Uterus (tissue), 4 donors: Measurements from ENCODE around the gene FASN. TPM values are rescaled to one million over a fixed set of nuclear protein-coding genes. Genes with fewer than 3 reads are reported as not detected.

ENCODE experiments used
- DNase-seq, 2 donors: peaks; one replicate each; pipeline ENCODE4 v3.0.0-alpha.2; 2019 to 2020
- H3K27ac ChIP-seq, 2 donors: fragments of 200-600 bp; sonication (generic); 1 replicate in 1 of 2; 2 replicates in 1 of 2; pipeline ENCODE4 v1.5.1; 2016 to 2018
- H3K27me3 ChIP-seq, 2 donors: fragments of 200-600 bp; sonication (generic); one replicate each; pipeline ENCODE4 v1.5.1; 2018 to 2019; ENCODE audit warnings: control low read depth in 1 of 2
- H3K36me3 ChIP-seq, 2 donors: fragments of 200-600 bp; sonication (generic); one replicate each; pipeline ENCODE4 v1.5.1; 2019; ENCODE audit warnings: control low read depth in 1 of 2
- H3K4me1 ChIP-seq, 2 donors: fragments of 200-600 bp; sonication (generic); one replicate each; pipeline ENCODE4 v1.5.1; 2018 to 2019; ENCODE audit warnings: control low read depth in 1 of 2
- H3K4me3 ChIP-seq, 2 donors: fragments of 200-600 bp; sonication (generic); 1 replicate in 1 of 2; 2 replicates in 1 of 2; pipeline ENCODE4 v1.5.1; 2018 to 2019; ENCODE audit warnings: mild to moderate bottlenecking in 1 of 2
- H3K9me3 ChIP-seq, 2 donors: fragments of 200-600 bp; sonication (generic); one replicate each; pipeline ENCODE4 v1.5.1; 2019; ENCODE audit warnings: control low read depth in 1 of 2
- CTCF ChIP-seq, 4 experiments: fragments of 200-600 bp in 2 of 4; fragments of 450-650 bp in 2 of 4; sonication (generic) in 2 of 4; IDR thresholded peaks; one replicate each; pipeline ENCODE4 v1.5.1; 2016 to 2019; ENCODE audit warnings: antibody characterized with exemption in 4 of 4, mild to moderate bottlenecking in 2 of 4, moderate library complexity in 1 of 4
- POLR2A ChIP-seq, 2 donors: fragments of 450-650 bp; IDR thresholded peaks; one replicate each; pipeline ENCODE4 v1.6.1; 2016; ENCODE audit warnings: antibody characterized with exemption in 2 of 2, mild to moderate bottlenecking in 1 of 2, moderate library complexity in 1 of 2
- intact Hi-C: fragments of 100-400 bp; cut with DNase I; formaldehyde crosslinking; loops from one replicate; pipeline ENCODE4 v1.15.1; 2023; ENCODE audit warnings: low total_unique reads
- total RNA-seq, 4 donors: library from RNA; depleted of rRNA in 3 of 4; stranded (reverse); fragments of >200 nt in 3 of 4; gene quantifications; one replicate each; pipeline versions ENCODE4 v1.1.0 to v1.2.4, GENCODE V29; 2014 to 2023
- donor health status: DM: yes; HTN: yes; CAD: no.

Gene FASN
- total RNA-seq, 4 donors from 2014 or later: 5.3 to 59.4 (median 23.4) TPM

- Histone ChIP-seq H3K36me3 (no peaks in the 10 kb centered on the region), H3K27me3 (no peaks in the 10 kb centered on the region), H3K4me1 (peaks cover 0 to 6% of the 10 kb centered on the region in 2 donors), H3K4me3 (no peak overlapping the region), H3K9me3 (no peaks in the 10 kb centered on the region), H3K27ac (no peak overlapping the region)
- no peak for DNase-seq
- intact Hi-C loops: no loop called here
- TF ChIP-seq POLR2A (IDR thresholded peaks at IDR 0.05) (no peak), CTCF (IDR thresholded peaks at IDR 0.05) (no peak)
These were observed 38.6 kb downstream of the FASN start for GRCh38 chr17:82059272-82060000.

- intact Hi-C loops: no loop called here
- Histone ChIP-seq H3K27ac (no peak overlapping the region), H3K4me3 (no peak overlapping the region), H3K9me3 (no peaks in the 10 kb centered on the region), H3K27me3 (no peaks in the 10 kb centered on the region), H3K36me3 (no peaks in the 10 kb centered on the region), H3K4me1 (peaks cover 0 to 2% of the 10 kb centered on the region in 2 donors)
- DNase-seq: no peak
- TF ChIP-seq CTCF (IDR thresholded peaks at IDR 0.05) (no peak), POLR2A (IDR thresholded peaks at IDR 0.05) (no peak)
These were observed 39.2 kb downstream of the FASN start for GRCh38 chr17:82058855-82059249.

GRCh38 chr17:82058230-82058854, 39.7 kb downstream of the FASN start:
- intact Hi-C loops: no loop called here
- Histone ChIP-seq H3K27ac (no peak overlapping the region), H3K9me3 (no peaks in the 10 kb centered on the region), H3K4me1 (peaks cover 0 to 7% of the 10 kb centered on the region in 2 donors), H3K27me3 (no peaks in the 10 kb centered on the region), H3K4me3 (no peak overlapping the region), H3K36me3 (no peaks in the 10 kb centered on the region)
- TF ChIP-seq POLR2A (IDR thresholded peaks at IDR 0.05): no peak
- TF ChIP-seq CTCF (IDR thresholded peaks at IDR 0.05): no peak
- no peak for DNase-seq

GRCh38 chr17:82056729-82057621, 41.1 kb downstream of the FASN start:
- intact Hi-C loops: no loop called here
- H3K36me3 ChIP-seq: no peaks in the 10 kb centered on the region
- no peaks in the 10 kb centered on the region for H3K9me3 ChIP-seq
- H3K27me3 ChIP-seq: no peaks in the 10 kb centered on the region
- TF ChIP-seq POLR2A (IDR thresholded peaks at IDR 0.05) (no peak), CTCF (IDR thresholded peaks at IDR 0.05) (no peak)
- H3K4me3 ChIP-seq: no peak overlapping the region
- DNase-seq: no peak
- no peak overlapping the region for H3K27ac ChIP-seq
- H3K4me1 ChIP-seq: peaks cover 0 to 17% of the 10 kb centered on the region in 2 donors
